HG03095 (cell line): ENCODE data around the gene UQCR10.

Experiments
- ATAC-seq: cut with Tn5 transposase; IDR thresholded peaks from one replicate; pipeline ENCODE4 v1.9.1; 2021; ENCODE audit warnings: moderate library complexity; ENCODE audit not compliant: unreplicated experiment

UQCR10 gene

GRCh38 chr22:29797351-29797750 is 30.2 kb downstream of the UQCR10 start:
- ATAC-seq, result no peak

GRCh38 chr22:29798318-29798717 is 31.1 kb downstream of the UQCR10 start:
- no peak for ATAC-seq

- ATAC-seq, result no peak
Measured at GRCh38 chr22:29798801-29799200, 31.6 kb downstream of the UQCR10 start.

- ATAC-seq, result no peak
Measured at GRCh38 chr22:29799217-29799680, 32.1 kb downstream of the UQCR10 start.

- ATAC-seq, result no peak
Measured at GRCh38 chr22:29801153-29801552, 34.0 kb downstream of the UQCR10 start.

GRCh38 chr22:29801796-29802195 is 34.6 kb downstream of the UQCR10 start:
- ATAC-seq, result no peak

- ATAC-seq, result no peak
Measured at GRCh38 chr22:29803190-29803589, 36.0 kb downstream of the UQCR10 start.

GRCh38 chr22:29804985-29805384 is 37.8 kb downstream of the UQCR10 start:
- ATAC-seq, result no peak

GRCh38 chr22:29806196-29806595 is 39.0 kb downstream of the UQCR10 start:
- no peak for ATAC-seq

- no peak for ATAC-seq
Measured at GRCh38 chr22:29810216-29810615, 43.0 kb downstream of the UQCR10 start.

GRCh38 chr22:29811377-29811776 is 44.2 kb downstream of the UQCR10 start:
- ATAC-seq, result no peak

GRCh38 chr22:29813126-29813525 is 46.0 kb downstream of the UQCR10 start:
- ATAC-seq, result no peak

GRCh38 chr22:29813563-29813962 is 46.4 kb downstream of the UQCR10 start:
- no peak for ATAC-seq

GRCh38 chr22:29814003-29814402 is 46.8 kb downstream of the UQCR10 start:
- no peak for ATAC-seq

GRCh38 chr22:29815580-29815979 is 48.4 kb downstream of the UQCR10 start:
- no peak for ATAC-seq

- ATAC-seq, result no peak
Measured at GRCh38 chr22:29816128-29816527, 49.0 kb downstream of the UQCR10 start.

GRCh38 chr22:29816539-29816938 is 49.4 kb downstream of the UQCR10 start:
- no peak for ATAC-seq

- ATAC-seq, result no peak
Measured at GRCh38 chr22:29816980-29817379, 49.8 kb downstream of the UQCR10 start.

- ATAC-seq, result no peak
Measured at GRCh38 chr22:29817724-29818123, 50.6 kb downstream of the UQCR10 start.

GRCh38 chr22:29819501-29819900 is 52.3 kb downstream of the UQCR10 start:
- no peak for ATAC-seq
